Neural progenitor cell (in vitro differentiated cells): ENCODE measurements around the gene PLA2G15.

Experiments
- CTCF ChIP-seq: fragments of 200-600 bp; sonication (generic); IDR thresholded peaks from 2 replicates; pipeline ENCODE4 v1.5.1; 2017; ENCODE audit warnings: antibody characterized with exemption, mild to moderate bottlenecking
- EZH2 ChIP-seq: fragments of 200-600 bp; sonication (generic); IDR thresholded peaks from 2 replicates; pipeline ENCODE4 v1.6.1; 2017; ENCODE audit warnings: antibody characterized with exemption, mild to moderate bottlenecking, moderate library complexity

- TF ChIP-seq CTCF (no peak), EZH2 (no peak)
Measured at GRCh38 chr16:68270353-68270752, 25.2 kb downstream of the PLA2G15 start.
